Left renal cortex interstitium (tissue), 4 donors: ENCODE measurements around the gene TFAP2E. TPM values are rescaled to one million over a fixed set of nuclear protein-coding genes. Genes with fewer than 3 reads are reported as not detected.

Source experiments
- DNase-seq, 4 donors: peaks; one replicate each; pipeline ENCODE4 v3.0.0-alpha.2; 2013; ENCODE audit warnings: low read depth in 4 of 4, low spot score in 2 of 4, missing footprints in 1 of 4
- polyA plus RNA-seq, 4 donors: library from polyadenylated mRNA; unstranded; fragments of 120-200 nt; gene quantifications; one replicate each; pipeline ENCODE4 v1.2.1, GENCODE V29; 2013; ENCODE audit not compliant: insufficient read length in 4 of 4

TFAP2E gene
- polyA plus RNA-seq, 4 donors, result 0.83 to 1.8 (median 1.1) TPM

DNA sequence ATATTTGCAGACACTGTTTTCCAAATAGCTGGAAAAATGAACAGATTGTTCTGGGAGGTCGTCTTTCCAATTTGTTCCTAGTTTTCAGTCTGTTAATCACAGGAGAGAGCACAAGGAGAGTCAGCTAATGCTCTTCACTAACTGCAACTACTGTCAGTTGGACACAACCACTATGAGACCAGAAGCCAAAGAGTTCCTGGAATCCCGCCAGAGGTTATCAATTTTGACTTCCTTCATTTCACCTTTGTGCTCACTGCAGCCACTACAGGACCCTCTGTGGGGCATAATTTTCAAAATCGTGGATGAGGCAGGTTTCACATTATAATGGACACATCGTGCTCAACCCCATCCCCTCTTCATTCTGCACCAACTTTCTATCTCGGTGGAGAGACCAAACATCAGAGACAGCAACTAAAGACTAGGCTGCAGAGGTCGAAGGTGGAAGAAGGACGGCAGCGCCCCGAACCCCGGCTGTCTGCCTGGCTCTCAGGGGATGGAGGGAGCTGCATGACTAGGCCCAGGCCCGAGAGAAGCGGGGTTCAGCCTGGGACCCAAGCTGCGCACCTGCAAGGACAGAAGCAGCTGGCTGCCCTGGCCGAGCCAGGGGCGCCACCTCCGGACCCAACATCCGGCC lies 16.5 kb upstream of the TFAP2E start:
- no peak for DNase-seq

DNA sequence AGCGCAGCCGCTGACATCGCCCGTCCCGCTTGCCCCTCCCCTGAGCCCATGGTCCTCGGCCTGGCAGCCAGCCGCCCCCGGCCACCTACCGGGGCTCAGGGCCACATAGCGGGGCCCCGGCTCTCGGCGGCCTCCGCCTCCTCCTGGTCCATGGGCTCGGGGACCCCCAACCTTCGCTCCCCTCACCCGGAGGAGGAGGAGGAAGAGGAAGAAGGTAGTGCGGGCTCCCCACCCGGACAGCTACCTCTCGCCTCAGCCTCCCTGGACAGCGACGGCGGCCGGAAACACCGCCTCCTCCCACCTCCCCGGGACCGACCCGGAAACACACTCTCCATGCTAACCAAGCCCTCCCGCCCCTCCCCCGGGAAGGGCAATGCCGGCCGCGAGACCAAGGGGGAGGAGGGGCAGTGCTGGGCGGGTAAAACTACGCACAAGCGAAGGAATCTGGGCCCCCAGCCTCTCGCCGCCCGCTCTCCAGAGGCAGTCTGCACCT lies 15.9 kb upstream of the TFAP2E start, which contains the start of gene KIAA0319L:
Gene KIAA0319L (minus strand): TSS at position 286 of the 493 bp plus-strand sequence. CDS start 2,912 bp downstream, outside the sequence.
- peak in 1 of 4 donors; percentile 94 for DNase-seq

DNA sequence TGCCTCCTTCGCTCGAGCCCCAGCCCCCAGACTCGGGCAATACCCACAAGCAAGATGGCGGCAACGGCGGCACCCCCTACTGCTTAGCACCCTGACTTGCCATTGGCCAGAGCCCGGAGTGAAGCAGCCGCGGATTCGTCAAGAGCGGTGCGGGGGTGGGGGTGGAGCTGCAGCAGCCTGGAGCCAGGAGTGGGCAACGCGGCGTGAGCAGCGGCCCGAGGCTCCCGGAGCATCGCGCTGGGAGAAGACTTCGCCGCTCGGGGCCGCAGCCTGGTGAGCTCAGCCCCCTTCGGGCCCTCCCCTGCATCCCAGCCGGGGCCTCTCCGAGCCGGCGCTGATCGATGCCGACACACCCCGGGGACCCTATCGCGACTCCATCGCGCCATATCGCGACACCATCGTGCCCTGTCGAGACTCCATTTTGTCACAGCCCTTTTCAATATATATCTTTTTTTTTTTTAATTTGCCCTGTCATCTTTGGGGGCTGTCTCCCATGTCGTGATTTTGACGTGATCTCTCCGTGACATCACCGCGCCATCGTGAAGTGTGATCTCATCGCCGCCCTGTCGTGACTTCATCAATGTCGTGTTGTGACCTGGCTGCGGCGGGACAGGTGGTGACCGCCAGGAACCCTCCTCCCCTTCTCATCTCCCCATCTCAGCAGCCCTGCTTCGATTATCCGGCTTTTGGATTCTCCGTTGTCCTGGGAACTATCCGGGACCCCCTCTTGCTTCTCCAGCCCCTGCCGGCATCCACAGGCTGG lies 15.3 kb upstream of the TFAP2E start, which contains the start of gene NCDN:
Gene NCDN (plus strand): TSS at position 189 of the 763 bp plus-strand sequence. CDS start 392 bp downstream, at position 581.
- peak; percentile 91 to 99 (median 94) for DNase-seq

DNA sequence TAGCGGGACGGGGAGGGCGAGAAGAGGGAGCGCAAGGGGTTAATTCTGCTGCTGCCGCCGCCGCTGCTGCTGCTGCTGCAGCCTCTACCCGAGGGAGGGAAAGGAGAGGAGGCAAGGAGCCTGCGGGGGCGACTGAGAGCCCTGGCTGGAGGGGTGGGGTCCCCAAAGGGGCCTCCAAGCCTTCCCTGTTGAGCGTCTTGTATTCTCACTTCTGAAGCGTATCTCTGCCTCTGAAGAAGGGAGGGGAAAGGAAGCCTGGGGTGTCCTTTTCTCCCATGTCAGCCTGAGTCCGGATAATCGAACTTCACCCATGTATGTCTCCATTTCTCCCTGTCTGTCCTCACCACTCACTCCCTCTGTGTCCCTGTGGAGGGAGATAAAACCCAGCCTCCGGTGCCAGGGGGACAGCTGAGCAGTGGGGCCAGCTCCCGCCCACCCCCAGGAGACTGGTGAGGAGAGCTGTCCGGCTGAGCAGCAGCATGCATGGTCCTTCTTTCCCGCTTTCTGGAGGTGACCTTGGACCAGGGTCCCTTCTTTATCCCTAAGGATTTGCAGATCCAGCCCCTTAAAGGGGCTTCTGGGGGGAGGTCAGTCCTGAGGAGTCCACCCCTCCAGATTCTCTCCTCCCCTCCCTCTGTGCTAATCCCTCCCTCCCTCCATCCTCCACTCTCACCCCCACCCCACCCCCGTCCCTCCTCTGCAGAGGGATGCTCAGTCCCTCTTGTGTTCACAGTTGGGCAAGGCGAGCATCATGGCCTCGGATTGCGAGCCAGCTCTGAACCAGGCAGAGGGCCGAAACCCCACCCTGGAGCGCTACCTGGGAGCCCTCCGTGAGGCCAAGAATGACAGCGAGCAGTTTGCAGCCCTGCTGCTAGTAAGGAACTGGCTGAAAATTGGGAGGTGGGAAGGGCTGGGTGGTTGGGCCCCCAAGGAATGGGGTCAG lies 14.5 kb upstream of the TFAP2E start:
- DNase-seq, result no peak

DNA sequence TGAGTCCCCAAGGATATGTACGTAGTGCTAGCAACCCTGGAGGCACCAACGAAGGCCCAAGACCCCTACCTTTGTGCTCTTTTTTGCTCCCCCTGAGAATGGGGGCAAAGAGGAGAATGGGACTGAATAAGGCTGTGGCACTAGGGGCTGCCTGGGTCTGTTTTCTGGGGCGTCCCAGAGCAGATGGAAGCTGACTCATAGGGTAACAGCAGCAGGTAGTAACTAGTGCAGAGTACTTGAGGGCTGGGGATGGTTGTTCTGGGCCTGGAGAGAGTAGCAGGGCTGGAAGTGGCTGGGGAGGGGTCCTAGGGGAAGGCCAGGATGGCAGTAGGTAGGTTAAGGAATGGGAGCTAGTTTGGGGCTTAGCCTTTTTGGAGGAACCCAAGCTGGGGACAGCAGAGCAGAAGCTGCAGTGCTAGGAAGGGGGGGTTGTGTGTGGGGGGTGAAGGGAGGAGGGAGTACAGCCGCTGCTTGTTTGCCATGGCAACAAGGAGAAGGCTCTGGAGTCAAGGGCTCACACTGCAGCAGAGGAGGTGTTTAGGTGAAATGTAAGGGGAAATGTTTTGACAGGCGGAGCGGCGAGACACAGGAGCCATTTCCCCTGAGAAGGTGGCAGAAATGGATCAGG lies 13.7 kb upstream of the TFAP2E start:
- no peak for DNase-seq

DNA sequence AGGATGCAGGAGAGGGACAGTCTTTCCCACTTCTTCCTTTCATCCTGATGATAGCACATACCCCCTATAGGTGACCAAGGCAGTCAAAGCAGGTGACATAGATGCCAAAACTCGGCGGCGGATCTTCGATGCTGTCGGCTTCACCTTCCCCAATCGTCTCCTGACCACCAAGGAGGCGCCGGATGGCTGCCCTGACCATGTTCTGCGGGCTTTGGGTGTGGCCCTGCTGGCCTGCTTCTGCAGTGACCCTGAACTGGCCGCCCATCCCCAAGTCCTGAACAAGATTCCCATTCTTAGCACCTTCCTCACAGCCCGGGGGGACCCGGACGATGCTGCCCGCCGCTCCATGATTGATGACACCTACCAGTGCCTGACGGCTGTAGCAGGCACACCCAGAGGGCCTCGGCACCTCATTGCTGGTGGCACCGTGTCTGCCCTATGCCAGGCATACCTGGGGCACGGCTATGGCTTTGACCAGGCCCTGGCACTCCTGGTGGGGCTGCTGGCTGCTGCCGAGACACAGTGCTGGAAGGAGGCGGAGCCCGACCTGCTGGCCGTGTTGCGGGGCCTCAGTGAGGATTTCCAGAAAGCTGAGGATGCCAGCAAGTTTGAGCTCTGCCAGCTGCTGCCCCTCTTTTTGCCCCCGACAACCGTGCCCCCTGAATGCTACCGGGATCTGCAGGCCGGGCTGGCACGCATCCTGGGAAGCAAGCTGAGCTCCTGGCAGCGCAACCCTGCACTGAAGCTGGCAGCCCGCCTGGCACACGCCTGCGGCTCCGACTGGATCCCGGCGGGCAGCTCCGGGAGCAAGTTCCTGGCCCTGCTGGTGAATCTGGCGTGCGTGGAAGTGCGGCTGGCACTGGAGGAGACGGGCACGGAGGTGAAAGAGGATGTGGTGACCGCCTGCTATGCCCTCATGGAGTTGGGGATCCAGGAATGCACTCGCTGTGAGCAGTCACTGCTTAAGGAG lies 12.6 kb upstream of the TFAP2E start:
- DNase-seq, result no peak

DNA sequence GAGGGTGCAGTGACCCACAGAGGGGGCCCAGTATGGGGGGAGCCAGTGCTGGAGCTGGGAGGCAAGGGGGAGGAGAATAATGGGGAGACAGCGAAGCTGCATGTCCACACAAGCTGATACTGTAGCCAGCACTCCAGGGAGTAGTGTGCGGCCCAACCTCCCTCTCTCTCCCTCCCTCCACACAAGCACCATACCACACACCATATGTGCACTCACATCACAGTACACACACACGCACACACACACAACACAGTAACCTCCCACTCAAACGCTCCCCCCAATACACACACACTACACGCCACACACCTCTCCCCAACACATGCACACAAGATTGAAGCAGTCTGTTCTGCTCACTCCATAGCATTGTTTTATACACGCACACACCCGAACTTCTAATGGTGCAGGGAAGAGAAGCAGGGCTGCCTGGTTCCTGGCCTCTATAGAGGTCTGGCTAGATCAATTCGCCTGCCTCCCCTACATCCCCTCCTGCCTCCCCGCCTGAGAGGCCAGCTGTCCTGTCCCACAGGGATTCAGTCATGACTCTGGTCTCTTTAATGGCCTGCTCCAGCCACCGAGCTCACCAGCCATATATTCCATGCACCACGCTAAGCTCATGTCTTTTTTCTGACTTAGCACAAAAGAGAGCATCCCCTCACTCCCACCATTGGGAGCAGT lies 11.7 kb upstream of the TFAP2E start:
- no peak for DNase-seq

DNA sequence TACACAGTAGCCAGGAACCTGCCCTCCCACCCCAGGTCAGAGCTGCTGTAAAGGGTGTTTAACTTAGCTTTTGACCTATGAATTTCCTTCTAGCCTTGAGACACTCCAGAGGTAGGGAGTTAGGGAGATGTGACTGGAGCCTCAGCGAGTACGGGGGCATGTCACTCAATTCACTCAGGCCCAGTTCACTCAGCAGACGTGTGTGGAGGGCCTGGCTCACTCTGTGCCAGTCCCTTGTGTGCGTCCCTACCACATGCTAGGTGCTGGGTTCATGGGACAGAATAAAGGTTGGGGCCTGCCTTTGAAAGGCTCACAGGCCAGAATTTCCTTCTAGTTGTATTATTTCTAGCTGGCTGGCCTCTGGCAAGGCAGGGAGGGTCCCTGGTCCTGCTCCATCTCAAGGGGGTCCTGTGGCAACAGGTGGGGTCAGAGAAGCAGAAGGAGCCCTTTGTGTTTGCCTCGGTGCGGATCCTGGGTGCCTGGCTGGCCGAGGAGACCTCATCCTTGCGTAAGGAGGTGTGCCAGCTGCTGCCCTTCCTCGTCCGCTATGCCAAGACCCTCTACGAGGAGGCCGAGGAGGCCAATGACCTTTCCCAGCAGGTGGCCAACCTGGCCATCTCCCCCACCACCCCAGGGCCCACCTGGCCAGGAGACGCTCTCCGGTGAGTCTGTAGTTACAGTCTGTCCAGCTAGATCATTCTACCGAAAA lies 11.0 kb upstream of the TFAP2E start:
- DNase-seq, result no peak

DNA sequence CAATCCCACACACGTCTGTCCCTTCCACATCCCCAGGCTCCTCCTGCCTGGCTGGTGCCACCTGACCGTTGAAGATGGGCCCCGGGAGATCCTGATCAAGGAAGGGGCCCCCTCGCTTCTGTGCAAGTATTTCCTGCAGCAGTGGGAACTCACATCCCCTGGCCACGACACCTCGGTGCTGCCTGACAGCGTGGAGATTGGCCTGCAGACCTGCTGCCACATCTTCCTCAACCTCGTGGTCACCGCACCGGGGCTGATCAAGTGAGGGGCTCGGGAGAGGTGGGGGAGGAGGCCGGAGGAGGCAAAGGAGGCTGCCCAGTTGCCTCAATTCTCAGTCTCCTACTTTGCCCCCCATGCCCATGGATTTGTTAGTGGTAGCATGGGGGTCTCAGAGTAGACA lies 9.9 kb upstream of the TFAP2E start:
- no peak for DNase-seq

DNA sequence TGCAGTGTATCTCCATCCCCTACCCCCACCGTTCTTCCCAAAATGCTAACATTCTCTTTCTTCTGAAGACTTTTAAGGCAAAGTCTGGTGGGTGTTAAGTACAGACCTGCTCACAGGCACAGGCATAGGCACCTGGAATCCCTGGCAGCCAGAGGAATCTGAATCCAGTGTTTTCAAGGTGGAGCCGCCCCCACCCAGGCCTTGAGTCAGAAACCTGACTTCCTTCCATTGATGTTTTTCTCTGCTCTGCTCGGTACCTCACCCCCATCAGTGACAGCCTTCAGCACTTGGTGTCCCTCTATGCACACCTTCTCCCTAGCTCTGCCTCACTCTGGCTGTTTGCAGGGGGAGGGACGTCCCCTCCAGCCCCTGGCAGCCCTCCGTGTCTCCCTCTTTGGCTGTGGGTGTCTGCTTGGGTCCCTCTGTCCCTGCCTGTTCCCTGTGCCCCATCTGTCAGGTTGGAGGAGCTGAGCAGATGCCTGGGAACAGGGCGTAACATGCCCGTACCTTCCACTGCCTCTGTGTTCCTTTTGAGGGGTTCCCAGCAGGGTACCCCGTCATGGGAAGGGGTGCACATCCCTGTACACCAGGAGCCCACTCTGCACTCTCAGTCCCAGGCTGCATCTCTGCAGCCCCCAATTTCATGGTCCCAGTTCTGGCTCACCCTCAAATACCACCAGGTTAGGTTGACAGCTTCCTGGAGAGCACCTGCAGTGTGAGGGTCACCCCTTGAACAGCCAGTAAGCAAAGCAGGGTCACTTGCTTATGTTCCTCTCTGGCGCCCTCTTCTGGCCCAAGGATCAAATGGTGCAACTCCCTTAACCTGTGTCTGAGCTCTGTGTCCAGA lies 8.9 kb upstream of the TFAP2E start:
- DNase-seq, result peak in 2 of 4 donors; percentile 50 to 72

DNA sequence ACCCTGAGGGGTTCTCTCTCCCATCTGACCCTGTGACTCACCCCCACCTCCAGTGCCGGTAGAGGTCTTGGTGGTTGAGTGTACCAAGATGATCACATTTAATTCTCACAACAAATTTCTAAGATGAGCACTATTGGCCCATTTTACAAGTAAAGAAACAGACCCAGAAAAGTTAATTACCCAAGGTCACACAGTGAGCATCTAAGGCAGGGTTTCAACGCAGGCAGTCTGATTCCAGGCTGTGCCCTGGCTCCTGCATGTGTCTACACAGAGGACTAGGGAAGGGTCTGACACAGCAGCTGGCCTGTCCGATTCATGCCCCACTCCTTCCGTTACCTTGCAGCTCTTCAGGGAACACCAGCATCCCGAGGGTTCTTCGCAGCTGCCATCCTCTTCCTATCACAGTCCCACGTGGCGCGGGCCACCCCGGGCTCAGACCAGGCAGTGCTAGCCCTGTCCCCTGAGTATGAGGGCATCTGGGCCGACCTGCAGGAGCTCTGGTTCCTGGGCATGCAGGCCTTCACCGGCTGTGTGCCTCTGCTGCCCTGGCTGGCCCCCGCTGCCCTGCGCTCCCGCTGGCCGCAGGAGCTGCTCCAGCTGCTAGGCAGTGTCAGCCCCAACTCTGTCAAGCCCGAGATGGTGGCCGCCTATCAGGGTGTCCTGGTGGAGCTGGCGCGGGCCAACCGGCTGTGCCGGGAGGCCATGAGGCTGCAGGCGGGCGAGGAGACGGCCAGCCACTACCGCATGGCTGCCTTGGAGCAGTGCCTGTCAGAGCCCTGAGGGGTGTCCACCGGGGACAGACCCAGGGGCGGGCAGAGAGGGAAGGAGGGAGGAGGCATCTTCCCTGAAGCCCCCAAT lies 8.0 kb upstream of the TFAP2E start:
- no peak for DNase-seq

DNA sequence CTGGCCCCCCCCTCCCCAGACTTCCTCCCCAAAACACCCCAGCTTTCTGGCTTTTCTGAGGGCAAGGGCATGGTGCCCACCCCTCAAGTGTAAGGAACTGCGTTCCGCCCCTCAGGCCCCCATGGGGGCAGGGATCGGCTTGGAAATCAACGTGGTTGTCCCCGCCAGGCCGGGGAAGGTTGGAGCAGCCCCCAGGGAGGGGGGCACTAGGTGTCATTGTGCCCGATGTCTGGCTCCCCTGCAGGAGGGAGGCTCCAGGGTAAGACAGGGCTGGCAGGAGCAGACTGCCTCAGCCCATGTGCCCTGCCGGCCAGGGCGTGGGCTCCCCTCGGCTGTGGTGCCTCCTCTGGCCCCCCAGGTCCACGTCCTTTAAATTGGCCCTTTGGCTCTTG lies 7.4 kb upstream of the TFAP2E start:
- DNase-seq, result no peak

DNA sequence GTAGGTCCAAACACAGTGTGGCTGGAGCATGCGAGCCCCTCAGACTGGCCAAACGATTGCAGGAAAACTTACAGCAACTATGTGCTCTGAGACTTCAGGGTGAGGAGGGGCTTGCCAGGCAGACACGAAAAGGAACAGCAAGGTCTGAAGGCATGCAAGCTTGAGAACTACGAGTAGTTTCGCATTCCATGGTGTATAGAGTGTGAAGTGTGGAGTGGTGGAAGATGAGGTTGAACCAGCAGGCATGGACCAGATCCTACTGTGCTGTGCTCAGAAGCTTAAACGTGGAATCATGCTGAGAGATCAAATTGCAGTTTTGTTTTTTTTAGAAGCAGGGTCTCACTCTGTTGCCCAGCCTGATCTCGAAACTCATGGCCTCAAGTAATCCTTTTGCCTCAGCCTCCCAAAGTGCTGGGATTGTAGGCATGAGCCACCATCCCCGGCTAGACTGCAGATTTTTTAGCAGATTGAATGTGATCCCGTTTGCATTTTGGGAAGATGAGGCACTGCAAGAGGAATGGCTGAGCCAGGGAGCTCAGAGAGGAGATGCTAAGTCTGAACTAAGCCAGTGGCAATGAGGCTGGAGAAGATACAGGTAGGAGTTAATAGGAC lies 5.1 kb upstream of the TFAP2E start:
- DNase-seq, result no peak

DNA sequence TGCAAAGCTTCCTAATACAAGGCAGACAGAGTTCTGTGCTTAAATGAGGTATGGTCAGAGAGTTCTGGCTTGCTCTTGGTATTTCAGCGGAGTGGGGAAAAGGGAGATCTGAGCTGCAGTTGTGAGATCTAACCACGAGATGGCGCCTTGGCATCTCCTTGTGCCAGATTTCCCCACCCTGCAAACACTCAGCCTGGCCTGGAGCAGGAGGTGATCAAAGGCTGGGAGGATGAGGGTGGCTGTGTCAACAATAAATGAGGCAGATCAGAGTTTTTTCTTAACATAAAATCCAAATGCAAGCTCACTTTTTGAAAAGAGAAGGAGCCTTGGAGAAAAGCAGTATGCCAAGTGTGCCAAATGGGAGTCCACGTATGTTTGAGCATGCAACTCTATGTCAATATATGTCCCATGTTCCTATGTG lies 4.1 kb upstream of the TFAP2E start:
- peak in 2 of 4 donors; percentile 54 to 69 for DNase-seq

DNA sequence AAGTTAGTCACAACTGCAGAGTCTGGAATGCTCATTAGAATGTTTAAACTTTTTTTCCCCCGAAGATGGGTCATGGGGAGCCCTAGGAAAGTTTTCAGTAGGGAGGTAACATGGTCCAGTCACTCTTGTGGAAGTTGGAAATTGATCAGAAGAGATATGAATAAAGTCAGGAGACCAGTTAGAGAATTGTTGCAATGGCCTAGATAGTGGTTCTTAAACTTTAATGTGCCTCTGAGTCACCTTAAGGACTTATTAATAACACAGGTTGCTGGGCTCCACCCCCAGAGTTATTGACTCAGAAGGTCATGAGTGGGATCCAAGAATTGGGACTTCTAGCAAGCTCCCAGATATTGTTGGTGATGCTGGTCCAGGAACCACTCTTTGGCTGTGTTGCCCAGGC lies 3.2 kb upstream of the TFAP2E start:
- no peak for DNase-seq
